ENCODE measurements around the gene MTUS2.

The MTUS2 gene

GRCh38 chr13:29108068-29108786 lies 288.1 kb downstream of the MTUS2 start:
- no peak for DNase-seq (ENCODE audit: low spot score)

- no peak for DNase-seq (ENCODE audit: low spot score)
These were observed 289.8 kb downstream of the MTUS2 start for GRCh38 chr13:29109987-29110386.

GRCh38 chr13:29111446-29111845 lies 291.3 kb downstream of the MTUS2 start:
- DNase-seq (ENCODE audit: low spot score) = no peak

DNA sequence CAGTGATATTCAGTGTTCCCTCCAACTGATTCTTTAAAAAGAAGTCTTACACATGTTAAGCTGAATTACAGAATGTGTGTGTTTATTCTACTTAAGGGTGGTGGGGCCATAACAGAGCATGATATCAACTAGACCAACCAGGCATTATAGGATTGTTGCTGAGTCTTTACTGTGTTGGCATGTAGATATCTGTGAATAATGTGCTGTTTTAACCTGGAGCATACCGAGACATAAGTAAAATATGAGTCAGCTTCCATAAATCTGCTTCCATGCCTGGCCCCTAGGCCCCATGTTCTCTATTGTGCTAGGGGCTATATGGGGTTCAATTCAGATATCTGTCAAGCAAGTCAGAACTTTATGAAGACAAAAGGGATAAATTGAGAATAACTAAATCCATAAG lies 295.7 kb downstream of the MTUS2 start:
- no peak for DNase-seq (ENCODE audit: low spot score)

GRCh38 chr13:29117663-29118062 lies 297.5 kb downstream of the MTUS2 start:
- DNase-seq (ENCODE audit: low spot score) = no peak

DNA sequence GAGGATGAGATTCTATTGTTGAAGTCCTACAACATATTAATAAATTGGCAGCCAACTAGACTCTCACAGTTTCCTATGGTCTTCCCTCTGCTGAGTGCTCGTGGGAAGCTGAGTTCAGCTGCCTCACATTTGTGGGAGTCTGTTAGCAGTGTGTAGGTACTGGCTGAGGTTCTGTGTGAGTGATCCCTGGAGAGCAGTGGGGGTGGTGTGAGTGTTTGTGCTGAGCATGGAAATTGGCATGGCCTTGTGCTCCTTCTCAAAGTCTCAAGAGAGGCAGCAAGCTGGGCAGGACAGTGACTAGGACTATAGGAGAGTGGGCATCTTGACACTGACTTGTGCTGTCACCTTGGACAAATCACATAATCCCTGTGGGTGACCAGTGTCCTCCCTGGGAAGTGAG lies 298.3 kb downstream of the MTUS2 start:
- DNase-seq (ENCODE audit: low spot score) = no peak

DNA sequence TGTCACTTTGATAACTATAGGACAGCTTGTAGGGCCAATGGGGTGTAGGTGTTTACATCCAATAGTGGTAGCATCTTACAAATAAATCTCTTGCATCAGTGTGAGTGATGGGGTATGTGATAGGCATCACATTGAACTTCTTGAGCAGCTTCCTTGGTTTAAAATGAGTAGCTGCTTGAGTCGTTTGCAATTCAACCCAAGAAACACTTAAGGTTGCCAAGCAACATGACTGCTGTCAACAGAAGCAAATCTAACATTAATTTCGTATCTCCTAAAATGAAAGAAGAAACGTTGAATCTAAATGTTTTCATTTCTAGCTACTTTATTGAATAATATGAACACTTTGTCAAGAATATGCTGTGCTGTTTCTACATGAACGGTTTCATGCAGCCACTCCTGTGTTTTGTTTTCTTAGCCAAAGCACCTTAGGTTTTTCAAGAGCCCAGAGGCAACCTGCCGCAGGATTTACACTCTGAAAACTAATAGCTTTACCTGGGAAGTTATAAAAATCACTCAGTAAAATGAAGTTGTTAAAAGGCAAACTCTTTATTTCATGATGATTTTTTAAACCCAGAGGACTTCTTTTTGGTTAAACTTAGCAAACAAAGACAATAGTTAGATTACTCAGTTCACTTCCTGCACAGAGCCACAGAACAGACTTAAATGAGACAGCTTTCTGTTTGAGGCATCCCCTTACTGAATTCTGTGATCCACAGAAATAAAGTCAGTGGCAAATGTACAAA lies 305.2 kb downstream of the MTUS2 start:
- no peak for DNase-seq (ENCODE audit: low spot score)

GRCh38 chr13:29125934-29126424 lies 305.8 kb downstream of the MTUS2 start:
- DNase-seq (ENCODE audit: low spot score) = no peak

GRCh38 chr13:29129616-29130015 lies 309.5 kb downstream of the MTUS2 start:
- DNase-seq (ENCODE audit: low spot score) = no peak

DNA sequence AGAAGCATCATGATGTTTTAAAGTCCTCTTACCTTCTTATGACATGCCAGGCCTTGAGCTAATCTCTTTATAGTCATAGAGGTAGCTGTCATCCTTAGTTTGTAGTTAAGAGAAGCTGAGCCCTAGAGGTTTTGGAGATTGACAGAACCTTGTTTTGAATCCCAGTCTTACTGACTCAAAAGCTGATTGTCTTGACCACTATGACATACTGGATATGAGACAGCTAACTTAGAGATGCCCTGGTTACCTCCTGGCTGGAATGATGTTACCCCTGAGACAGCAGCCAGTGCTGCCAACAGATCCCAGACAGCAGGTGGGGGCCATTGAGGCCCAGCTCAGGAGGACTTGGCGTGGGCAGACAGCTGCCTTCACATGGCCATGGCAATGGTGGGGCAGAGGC lies 311.0 kb downstream of the MTUS2 start:
- no peak for DNase-seq (ENCODE audit: low spot score)

DNA sequence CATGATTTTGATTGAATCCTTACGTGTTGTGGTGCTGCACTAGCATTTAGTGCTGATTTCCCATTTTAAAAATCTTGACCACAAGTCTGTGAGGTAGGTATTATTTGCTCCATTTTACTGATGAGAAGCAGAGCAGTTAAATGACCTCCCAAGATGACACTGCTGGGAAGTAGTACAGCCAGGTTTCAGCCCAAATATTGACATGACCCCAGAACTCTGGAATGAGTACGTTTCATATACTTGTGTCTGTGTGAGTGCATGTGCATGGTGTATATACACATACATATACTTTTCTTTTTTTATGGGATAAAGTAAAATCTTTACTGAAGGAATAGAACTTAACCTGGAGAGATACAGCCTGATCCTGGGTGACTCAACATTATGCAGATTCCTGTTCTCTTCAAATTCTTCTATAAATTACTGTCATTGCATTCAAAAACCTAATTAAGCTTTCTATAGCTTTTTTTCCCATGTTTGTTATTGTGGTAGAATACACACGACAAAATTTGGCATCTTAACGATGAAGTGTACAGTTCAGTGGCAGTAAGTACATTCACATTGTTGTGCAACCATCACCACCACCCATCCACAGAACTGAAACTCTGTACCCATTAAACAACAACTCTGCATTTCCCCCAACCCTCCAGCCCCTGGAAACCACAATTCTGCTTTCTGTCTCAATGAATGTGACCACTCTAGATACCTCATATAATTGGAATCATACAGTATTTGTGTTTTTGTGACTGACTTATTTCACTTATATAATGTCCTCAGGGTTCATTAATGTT lies 311.9 kb downstream of the MTUS2 start:
- DNase-seq (ENCODE audit: low spot score) = no peak

- DNase-seq (ENCODE audit: low spot score) = no peak
These were observed 316.2 kb downstream of the MTUS2 start for GRCh38 chr13:29136341-29136740.

GRCh38 chr13:29137016-29137415 lies 316.9 kb downstream of the MTUS2 start:
- DNase-seq (ENCODE audit: low spot score) = no peak

GRCh38 chr13:29137995-29138394 lies 317.9 kb downstream of the MTUS2 start:
- DNase-seq (ENCODE audit: low spot score) = no peak

GRCh38 chr13:29140277-29140676 lies 320.1 kb downstream of the MTUS2 start:
- DNase-seq (ENCODE audit: low spot score) = no peak

GRCh38 chr13:29143847-29144246 lies 323.7 kb downstream of the MTUS2 start:
- DNase-seq (ENCODE audit: low spot score) = no peak

- DNase-seq (ENCODE audit: low spot score) = no peak
These were observed 334.3 kb downstream of the MTUS2 start for GRCh38 chr13:29154390-29154789.

- DNase-seq (ENCODE audit: low spot score) = no peak
These were observed 336.0 kb downstream of the MTUS2 start for GRCh38 chr13:29156136-29156535.

- DNase-seq (ENCODE audit: low spot score) = no peak
These were observed 339.7 kb downstream of the MTUS2 start for GRCh38 chr13:29159871-29160270.

DNA sequence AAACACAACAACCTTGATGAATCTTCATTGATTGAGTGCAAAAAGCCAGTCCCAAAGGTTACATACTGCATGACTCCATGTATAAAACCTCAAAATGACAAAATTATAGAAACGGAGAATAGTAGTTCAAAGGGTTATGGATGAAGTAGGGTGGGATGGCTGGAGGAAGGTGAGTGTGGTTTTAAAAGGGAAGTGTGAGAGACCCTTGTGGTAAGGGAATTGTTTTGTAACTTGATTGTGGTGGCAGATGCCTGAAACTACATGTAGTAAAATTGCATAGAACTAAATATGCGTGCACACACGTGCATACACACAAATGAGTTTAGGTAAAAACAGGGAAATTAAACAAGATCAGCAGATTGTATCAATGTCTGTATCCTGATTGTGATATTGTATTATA lies 340.7 kb downstream of the MTUS2 start:
- no peak for DNase-seq (ENCODE audit: low spot score)

GRCh38 chr13:29161676-29162075 lies 341.5 kb downstream of the MTUS2 start:
- no peak for DNase-seq (ENCODE audit: low spot score)

DNA sequence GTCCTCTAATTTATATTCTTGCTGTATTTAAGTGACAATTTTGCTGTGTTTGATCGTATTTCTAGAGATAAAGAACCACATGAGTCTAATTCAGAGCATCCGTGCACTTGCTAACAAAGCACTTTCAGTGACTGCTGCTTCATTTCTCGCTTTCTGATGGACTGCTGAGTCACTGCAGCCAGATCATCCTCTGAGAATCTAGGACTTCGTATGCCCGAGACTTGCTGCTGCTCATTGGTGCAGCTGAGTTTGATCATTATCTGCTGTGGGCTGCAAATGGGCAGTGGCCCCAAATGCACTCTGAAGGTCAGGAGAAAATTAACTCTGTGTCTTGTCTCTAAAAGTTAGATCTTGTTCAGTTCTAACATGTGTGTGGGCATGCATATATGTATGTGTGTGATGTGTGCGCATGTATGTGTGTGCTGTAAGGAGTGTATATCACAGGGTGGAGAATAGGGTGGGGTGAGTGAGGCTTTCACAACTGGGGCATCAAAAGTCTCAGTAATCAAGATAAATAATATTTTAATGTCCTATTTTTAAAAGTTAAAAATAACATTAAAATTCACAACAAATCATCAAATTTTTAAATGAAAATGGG lies 342.6 kb downstream of the MTUS2 start:
- DNase-seq (ENCODE audit: low spot score) = no peak
